Fibroblast of skin of scalp (primary cell): ENCODE measurements around the gene BAIAP2L2.
"Not testable (repeated sequence)": the region's sequence is repeated elsewhere in the genome, so short reads cannot be mapped to it uniquely, and the experiment has no call there.

Source experiments
- DNase-seq: peaks from one replicate; pipeline ENCODE4 v3.0.0-alpha.2; 2013

The BAIAP2L2 gene

GRCh38 chr22:38066381-38067027 is 44.0 kb downstream of the BAIAP2L2 start:
- DNase-seq, result no peak

DNA sequence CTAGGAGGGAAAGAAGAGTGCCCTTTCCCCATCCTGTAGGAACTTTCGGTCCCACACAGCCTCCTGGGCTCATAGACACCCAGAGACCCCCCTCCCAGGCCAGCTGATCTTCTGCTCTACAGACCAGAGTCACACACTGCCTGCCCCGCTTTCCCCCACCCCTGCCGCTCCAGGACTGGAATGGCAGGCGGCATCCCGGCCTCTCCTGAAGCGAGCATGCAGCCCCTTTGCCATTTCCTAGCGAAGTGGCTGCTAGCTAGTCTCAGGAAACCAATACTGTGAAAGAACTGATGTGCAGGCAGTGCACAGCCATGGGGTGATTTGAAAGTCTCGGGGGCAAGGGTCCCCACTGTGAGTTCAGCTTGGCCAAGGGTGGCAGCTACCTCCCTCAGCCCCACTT is 44.9 kb downstream of the BAIAP2L2 start:
- DNase-seq, result no peak

GRCh38 chr22:38062791-38063190 is 47.7 kb downstream of the BAIAP2L2 start:
- no peak for DNase-seq

DNA sequence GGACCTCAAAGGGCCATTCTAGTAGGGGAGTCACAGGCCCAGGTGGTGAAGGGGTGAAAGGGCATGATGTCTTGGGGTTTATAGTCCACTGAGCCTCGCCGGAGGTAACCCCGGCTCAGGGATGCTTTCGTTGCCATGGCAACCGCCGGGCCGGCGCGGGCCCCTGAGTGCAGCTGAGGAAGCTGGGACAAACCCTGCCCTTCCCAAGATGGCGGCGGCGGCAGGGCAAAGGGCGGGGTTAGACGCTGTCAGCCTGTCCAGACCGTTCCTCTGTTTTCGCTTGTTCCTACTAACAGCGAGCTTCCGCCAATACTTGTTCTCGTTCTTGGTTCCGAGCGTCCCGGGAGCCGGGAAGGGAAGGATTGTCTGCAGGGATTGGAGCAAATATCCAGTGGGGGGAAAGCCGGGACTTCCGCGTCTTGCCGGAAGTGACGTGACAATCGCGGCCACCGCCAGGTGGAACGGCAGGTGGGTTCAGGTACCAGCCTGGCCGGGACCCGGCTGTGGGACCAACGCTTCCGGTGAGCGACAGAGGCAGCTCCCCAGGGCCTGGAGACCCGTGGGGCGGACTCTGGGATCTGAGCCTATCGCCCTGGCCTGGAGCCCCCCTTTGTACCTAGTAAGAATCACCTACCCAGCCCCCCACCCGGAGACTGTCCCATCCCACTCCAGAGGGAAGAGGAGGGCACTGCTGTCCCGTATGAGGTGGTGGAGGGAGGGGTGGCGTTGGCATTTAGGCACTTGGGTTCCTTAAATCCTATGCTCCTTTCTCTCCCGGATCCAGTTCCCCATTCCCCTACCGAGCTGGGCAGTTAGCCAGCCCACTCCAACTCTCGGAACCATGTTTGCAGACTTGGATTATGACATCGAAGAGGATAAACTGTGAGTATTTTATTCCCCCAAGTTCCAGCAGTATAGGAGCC is 53.3 kb downstream of the BAIAP2L2 start, which contains the start of gene PICK1:
Gene PICK1 (plus strand): TSS at position 436 of the 923 bp plus-strand sequence. CDS start 406 bp downstream, at position 842.
- DNase-seq, result peak; percentile 91

- DNase-seq, result peak; percentile 77
Measured at GRCh38 chr22:38051900-38052862, 58.3 kb downstream of the BAIAP2L2 start.

GRCh38 chr22:38051261-38051660 is 59.2 kb downstream of the BAIAP2L2 start:
- DNase-seq, result no peak

GRCh38 chr22:38050720-38051119 is 59.8 kb downstream of the BAIAP2L2 start:
- no peak for DNase-seq

DNA sequence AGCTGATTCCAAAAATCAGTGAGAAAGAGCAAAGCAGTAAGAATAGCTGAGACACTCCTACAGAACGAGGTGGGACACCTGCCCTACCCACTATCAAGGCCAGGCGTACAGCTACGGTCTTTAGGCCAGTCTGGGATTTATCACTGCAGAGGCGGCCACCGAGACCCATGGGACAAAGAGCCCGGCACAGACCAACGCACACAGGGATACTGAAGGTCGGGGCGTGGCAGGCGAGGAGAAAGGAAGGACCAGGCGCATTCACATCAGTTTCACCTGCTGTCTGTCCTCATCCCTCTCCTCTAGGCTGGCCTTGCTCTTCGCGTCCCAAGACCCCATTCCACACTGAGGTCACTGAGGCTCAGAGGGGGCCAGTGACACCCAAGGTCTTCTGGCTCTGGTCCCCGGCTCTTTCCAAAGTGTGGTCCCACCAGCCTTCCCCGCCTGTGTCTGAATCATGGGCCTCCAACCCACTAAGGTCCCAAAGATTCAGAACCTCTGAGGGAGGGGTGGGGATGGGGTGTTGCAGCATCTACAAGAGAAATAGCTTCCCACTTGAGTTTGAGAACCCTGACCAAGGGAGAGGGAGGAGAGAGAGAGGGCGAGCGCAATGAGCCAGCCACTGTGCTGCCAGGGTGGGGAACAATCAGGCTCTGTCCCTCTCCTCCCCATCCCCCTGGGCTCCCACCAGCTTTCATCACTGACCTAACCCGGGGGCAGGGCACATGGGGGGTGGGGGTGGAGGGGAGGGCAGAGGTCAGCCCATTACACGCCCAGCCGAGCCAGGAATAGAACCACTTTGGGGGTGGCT is 60.5 kb downstream of the BAIAP2L2 start:
- DNase-seq, result no peak

DNA sequence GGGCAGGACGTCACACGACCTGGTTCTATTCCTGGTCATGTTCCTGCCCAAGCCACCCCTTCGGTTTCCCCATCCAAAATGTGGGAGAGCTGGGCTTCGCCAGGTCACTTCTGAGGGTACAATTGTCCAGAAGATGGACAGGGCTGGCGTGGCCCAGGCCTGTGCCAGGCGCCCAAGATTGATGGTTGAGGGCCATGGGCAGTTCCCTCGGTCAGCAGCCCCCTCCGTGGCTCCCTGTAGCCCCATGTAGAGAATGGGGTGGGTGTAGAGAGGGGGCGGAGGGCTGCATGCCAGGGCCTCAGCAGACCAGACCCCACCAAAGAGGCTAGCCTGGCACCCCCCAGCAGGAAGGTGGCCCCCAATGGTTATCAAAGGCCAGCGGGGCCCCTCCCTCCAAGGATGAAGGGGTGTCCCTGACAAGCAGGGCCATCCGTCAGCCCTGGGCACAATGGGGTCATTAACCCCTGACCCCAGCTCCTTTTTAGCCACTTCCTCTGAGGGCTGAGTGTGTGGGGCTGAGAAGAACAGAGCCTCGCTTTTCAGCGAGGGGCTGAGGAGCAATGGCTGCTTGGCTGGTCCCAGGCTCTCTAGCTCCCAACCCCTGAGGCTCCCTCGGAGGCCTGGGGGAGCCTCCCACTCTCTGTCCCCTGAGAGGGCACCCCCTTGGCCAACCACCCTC is 64.3 kb downstream of the BAIAP2L2 start:
- DNase-seq, result no peak

DNA sequence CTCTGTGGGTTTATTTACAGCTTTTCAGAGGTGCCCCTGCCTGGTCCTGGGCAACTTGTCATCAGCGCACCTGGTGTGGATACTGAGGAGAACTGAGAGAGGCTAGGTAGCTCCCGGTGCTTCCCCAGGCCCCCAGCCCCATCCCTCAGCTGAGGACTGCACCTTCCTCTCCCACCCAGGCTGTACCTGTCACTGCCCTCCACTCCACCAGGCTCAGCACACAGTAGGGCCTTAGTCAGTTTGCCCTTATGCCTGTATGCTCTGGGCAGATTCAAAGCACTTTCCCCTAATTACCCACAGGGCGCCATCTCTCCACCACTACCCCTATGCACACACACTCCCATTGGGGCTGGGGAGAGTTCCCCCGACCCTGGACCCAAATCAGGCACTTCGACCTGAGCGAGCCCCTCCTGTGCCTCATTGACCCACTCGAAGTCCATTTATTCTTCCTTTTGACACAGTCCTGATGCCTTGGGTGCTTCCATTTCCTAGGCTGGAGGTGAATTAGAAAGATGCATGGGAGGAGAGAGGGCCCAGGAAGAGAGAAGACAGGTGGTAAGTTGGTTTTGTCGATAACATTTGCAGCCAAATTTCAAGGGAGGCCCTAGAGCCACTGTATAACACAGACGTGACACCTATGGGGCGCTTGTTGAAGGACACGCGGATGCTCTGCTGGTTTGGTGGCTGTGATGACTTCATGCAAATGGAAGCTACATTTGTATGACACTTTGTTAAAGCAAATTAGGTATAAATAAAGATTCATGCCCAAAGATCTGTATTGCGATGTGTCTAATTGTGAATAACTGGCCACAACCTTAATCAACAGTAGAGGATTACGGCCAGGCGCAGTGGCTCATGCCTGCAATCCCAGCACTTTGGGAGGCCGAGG is 67.1 kb downstream of the BAIAP2L2 start:
- no peak for DNase-seq

DNA sequence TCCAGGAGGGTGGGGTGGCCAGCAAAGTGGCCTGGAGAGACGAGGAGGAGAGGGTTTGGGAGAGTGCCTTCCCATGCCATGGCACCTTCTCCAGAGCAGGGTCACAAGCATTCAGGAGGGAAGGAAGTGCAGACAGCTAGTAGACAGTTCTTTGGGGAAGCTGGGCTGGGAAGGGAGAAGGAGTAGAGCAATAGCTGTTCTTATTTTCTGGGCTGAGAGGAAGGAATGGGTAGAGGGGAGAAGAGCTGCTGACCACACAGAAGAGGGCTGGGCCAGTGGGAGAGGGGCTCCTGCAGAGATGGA is 68.0 kb downstream of the BAIAP2L2 start:
- DNase-seq, result no peak

GRCh38 chr22:38041760-38042487 is 68.6 kb downstream of the BAIAP2L2 start:
- DNase-seq, result no peak

GRCh38 chr22:38040953-38041759 is 69.3 kb downstream of the BAIAP2L2 start:
- no peak for DNase-seq

GRCh38 chr22:38038890-38039812 is 71.3 kb downstream of the BAIAP2L2 start:
- DNase-seq, result no peak

DNA sequence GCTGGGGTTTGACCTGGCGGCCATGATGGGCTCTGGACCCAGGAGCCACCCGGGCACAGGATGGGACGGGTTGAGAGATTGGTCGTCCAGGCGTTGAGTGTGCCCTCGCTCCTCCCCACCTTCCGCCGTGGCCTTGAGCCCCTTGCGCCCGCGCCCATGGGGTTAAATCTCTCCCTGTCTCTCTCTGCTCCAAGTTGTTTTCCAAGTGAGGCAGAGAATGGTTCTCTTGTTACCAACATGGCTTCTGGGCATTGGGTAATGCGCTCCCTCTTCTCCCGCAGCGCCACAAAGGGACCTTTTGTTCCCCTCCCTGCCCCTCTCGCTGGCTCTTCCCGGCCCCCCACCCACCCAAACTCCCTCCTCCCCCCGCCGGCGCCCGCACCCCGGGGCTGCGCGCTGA is 72.1 kb downstream of the BAIAP2L2 start:
- DNase-seq, result no peak

DNA sequence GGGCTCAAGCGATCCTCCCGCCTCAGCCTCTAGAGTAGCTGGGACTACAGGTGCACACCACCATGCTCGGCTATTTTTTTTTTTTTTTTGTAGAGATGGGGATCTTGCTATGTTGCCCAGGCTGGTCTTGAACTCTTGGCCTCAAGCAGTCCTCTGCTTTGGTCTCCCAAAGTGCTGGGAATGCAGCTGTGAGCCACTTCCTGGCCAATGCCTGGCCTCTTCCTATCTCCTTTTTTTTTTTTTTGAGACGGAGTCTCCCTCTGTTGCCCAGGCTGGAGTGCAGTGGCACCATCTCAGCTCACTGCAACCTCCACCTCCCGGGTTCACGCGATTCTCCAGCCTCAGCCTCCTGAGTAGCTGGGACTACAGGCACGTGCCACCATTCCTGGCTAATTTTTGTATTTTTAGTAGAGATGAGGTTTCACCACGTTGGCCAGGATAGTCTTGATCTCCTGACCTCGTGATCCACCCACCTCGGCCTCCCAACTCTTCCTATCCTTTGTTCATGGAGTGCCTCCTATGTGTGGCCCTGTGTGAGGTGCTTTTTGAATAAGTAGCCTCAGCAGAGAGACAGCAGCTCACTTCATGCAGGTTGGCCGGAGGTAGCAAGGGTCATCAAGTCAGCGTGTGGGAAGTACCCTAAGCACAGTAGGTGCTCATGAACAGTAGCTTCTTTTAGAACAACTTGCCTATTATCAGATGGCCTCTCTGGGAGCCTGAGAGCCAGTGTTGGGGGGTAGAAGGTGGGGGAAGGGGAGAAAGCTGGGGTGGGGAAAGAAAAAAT is 72.9 kb downstream of the BAIAP2L2 start:
- DNase-seq, result not testable (repeated sequence)
